Kidney epithelial cell (primary cell): ENCODE results near the gene CASQ2. TPM values are rescaled to one million over a fixed set of nuclear protein-coding genes. Genes with fewer than 3 reads are reported as not detected.

Source experiments
- DNase-seq: peaks from one replicate; pipeline ENCODE4 v3.0.0-alpha.2; 2010; ENCODE audit warnings: low read depth
- H3K27me3 ChIP-seq: 2 replicates; pipeline ENCODE4 v1.6.0; 2011; ENCODE audit warnings: low read length; ENCODE audit not compliant: control insufficient read depth, insufficient read depth
- H3K36me3 ChIP-seq: 2 replicates; pipeline ENCODE4 v1.5.1; 2011; ENCODE audit warnings: low read length; ENCODE audit not compliant: control insufficient read depth, insufficient read depth
- H3K4me3 ChIP-seq: 2 replicates; pipeline ENCODE4 v1.5.1; 2011; ENCODE audit warnings: low read depth, mild to moderate bottlenecking, control low read depth, low read length
- total RNA-seq: library from RNA; depleted of rRNA; stranded (reverse); fragments of >200 nt; gene quantifications from 2 replicates; pipeline ENCODE4 v1.2.3, GENCODE V29; 2015
- TF ChIP-seq, protein P1 (sequence below): IDR thresholded peaks from 2 replicates; pipeline ENCODE4 v1.5.1; 2011; ENCODE audit warnings: mild to moderate bottlenecking, moderate library complexity, low read length, control low read depth, inconsistent platforms; ENCODE audit not compliant: insufficient read depth, poor library complexity, severe bottlenecking

The CASQ2 gene
- total RNA-seq, 1 donor from 2014 or later: not detected

DNA sequence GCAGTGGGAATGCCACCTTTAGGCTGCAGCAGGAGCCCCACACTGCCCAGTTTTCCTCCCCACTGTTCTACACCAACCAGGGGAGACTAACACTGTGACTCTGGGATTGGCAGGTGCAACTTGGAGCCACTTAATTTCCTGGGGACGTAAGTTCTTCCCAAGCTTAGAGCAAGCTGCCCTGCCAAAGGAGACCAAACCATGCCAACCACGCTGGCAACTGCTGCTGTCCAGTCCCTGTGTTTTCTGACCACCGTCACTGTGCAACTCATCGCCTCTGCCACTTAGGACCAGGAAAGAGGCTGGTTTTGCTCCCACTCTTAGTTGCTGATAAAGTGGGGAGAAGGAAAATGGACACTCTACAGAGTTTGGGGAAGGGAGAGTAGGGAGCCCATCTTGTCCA, 76.3 kb downstream of the CASQ2 start:
- TF ChIP-seq, protein P1, sequence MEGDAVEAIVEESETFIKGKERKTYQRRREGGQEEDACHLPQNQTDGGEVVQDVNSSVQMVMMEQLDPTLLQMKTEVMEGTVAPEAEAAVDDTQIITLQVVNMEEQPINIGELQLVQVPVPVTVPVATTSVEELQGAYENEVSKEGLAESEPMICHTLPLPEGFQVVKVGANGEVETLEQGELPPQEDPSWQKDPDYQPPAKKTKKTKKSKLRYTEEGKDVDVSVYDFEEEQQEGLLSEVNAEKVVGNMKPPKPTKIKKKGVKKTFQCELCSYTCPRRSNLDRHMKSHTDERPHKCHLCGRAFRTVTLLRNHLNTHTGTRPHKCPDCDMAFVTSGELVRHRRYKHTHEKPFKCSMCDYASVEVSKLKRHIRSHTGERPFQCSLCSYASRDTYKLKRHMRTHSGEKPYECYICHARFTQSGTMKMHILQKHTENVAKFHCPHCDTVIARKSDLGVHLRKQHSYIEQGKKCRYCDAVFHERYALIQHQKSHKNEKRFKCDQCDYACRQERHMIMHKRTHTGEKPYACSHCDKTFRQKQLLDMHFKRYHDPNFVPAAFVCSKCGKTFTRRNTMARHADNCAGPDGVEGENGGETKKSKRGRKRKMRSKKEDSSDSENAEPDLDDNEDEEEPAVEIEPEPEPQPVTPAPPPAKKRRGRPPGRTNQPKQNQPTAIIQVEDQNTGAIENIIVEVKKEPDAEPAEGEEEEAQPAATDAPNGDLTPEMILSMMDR: no peak
- Histone ChIP-seq H3K27me3 (no peaks in the 10 kb centered on the region), H3K4me3 (no peak overlapping the region), H3K36me3 (no peaks in the 10 kb centered on the region)
- no peak for DNase-seq

DNA sequence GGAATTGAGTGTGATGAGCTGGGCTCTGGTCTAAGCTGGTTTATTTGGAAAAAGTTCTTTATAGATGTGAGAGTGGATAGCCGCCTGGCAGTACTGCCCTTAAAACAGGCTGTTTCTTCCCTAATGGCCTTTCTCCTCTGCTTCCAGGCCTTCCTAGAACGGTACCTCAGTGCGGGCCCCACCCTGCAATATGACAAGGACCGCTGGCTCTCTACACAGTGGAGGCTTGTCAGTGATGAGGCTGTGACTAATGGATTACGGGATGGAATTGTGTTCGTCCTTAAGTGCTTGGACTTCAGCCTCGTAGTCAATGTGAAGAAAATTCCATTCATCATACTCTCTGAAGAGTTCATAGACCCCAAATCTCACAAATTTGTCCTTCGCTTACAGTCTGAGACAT, 77.5 kb downstream of the CASQ2 start:
- H3K4me3 ChIP-seq: no peak overlapping the region
- DNase-seq: no peak
- TF ChIP-seq, protein P1: no peak
- no peaks in the 10 kb centered on the region for H3K36me3 ChIP-seq
- H3K27me3 ChIP-seq: no peaks in the 10 kb centered on the region

DNA sequence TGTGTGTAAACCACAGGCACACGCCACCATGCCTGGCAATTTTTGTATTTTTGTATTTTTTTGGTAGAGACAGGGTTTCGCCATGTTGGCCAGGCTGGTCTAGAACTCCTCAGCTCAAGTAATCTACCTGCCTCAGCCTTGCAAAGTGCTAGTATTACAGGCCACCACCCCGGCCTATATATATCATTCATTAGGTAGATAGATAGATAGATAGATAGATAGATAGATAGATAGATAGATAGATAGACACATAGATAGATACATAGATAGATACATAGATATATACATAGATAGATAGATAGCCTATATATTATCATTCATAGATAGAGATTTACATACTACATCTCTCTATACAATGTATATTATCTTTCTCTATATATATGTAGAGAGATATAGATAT, 80.8 kb downstream of the CASQ2 start:
- Histone ChIP-seq H3K27me3 (no peaks in the 10 kb centered on the region), H3K4me3 (no peak overlapping the region), H3K36me3 (no peaks in the 10 kb centered on the region)
- TF ChIP-seq, protein P1: no peak
- no peak for DNase-seq

DNA sequence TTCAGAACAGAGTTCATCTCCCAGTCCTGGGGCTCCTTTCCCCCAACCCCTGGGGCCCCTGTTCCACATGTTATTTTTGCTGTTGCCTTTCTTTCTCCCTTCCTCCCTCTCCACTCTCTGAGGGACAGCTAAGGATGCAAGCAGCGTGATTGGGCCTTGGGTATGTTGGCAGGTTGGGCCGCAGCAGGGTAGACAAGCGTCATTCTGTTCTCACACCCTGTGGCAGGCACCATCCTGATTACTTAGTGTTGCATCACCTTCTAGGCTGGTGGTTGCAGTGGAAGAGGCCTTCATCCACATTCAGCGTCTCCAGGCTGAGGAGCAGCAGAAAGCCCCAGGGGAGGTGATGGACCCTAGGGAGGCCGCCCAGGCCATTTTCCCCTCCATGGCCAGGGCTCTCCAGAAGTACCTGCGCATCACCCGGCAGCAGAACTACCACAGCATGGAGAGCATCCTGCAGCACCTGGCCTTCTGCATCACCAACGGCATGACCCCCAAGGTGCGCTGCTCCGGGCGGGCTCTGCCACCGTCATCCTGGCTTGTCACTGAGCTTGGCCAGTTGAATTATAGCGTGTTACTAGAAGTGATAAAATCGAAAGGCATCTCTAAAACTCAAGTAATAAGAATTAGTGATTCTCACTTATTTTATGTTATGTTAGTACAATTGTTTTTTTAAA, 83.3 kb downstream of the CASQ2 start:
- DNase-seq: no peak
- H3K36me3 ChIP-seq: no peaks in the 10 kb centered on the region
- TF ChIP-seq, protein P1: no peak

DNA sequence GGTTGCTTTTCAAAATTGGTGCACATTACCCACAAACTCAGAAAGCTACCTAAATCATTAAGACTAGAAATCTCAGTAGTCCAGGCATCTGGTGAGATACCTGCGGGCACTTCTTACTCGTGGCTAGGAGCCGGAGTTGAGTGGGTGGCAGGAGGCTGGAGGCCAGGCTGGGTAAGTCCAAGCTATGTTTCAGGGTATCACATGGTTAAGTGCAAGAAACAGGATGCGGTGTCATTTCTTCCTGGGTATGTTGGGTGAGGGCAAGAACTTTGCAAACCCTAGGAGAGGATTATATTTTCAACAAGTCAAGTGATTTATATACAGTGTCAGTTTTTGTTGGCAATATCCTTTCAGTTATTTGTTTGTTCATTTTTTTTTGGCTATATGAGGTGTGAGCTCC, 85.7 kb downstream of the CASQ2 start:
- Histone ChIP-seq H3K36me3 (no peaks in the 10 kb centered on the region), H3K27me3 (no peaks in the 10 kb centered on the region), H3K4me3 (no peak overlapping the region)
- DNase-seq: no peak
- TF ChIP-seq, protein P1: no peak

More for the DNA sequence above, 83.3 kb downstream of the CASQ2 start:
- Histone ChIP-seq H3K27me3 (no peaks in the 10 kb centered on the region), H3K4me3 (no peak overlapping the region)

DNA sequence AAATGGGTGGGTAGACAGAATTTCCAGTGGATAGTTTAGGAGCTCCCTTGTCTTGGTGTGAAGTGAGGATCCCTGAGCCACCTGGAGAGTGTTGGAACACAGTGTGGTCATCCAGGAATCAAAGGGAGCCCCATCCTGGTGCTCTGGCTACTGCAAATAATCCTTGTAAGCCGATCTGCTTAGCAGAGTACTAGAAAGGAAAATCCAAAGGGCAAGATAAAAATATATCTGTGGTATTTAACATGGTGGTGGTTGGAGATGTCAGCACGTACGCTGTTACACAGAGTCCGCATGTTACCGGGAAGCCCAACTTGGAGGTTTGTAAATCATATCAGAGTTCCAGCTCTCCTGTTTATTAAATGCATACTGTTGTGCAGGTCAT, 87.8 kb downstream of the CASQ2 start:
- Histone ChIP-seq H3K36me3 (no peaks in the 10 kb centered on the region), H3K27me3 (no peaks in the 10 kb centered on the region), H3K4me3 (no peak overlapping the region)
- TF ChIP-seq, protein P1: no peak
- DNase-seq: no peak
